ENCODE data around the gene CNTRL.

DNA sequence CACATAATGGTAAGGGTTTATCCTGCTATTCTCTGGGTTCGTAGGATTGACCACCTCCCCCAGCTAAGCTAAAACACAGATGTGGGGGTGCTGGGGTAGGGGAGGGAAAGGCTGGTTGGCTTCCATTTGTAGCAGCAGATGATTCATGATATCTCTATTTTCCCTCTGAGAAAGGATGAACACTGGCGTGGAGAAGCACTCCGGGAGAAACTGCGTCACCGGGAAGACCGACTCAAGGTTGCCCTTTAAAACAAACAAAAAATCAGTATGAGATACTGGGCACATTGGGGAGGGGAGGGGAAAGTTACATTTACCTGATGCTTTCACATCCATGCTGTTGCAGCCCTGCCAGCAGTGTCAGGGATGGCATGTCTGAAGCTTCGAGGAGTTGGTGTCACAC lies 98.7 kb downstream of the CNTRL start:
- TF ChIP-seq, protein P1, sequence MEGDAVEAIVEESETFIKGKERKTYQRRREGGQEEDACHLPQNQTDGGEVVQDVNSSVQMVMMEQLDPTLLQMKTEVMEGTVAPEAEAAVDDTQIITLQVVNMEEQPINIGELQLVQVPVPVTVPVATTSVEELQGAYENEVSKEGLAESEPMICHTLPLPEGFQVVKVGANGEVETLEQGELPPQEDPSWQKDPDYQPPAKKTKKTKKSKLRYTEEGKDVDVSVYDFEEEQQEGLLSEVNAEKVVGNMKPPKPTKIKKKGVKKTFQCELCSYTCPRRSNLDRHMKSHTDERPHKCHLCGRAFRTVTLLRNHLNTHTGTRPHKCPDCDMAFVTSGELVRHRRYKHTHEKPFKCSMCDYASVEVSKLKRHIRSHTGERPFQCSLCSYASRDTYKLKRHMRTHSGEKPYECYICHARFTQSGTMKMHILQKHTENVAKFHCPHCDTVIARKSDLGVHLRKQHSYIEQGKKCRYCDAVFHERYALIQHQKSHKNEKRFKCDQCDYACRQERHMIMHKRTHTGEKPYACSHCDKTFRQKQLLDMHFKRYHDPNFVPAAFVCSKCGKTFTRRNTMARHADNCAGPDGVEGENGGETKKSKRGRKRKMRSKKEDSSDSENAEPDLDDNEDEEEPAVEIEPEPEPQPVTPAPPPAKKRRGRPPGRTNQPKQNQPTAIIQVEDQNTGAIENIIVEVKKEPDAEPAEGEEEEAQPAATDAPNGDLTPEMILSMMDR (IDR thresholded peaks at IDR 0.05), result no peak
- TF ChIP-seq POLR2A (IDR thresholded peaks at IDR 0.05), result no peak
